SW480 (cell line): ENCODE data around the gene PDGFD.

Source experiments
- DNase-seq: peaks from one replicate; pipeline ENCODE4 v3.0.0-alpha.2; 2016; ENCODE audit warnings: low spot score

Gene PDGFD

GRCh38 chr11:104164028-104164520 is at the start of gene PDGFD:
Gene PDGFD (minus strand): TSS chr11:104164147.
- DNase-seq: no peak

- DNase-seq: no peak
Measured at GRCh38 chr11:104206936-104207335, 43.0 kb upstream of the PDGFD start.

GRCh38 chr11:104205838-104206237 is 41.9 kb upstream of the PDGFD start:
- DNase-seq: no peak

GRCh38 chr11:104200688-104201087 is 36.7 kb upstream of the PDGFD start:
- DNase-seq: no peak

- no peak for DNase-seq
Measured at GRCh38 chr11:104199053-104199452, 35.1 kb upstream of the PDGFD start.

GRCh38 chr11:104198576-104198975 is 34.6 kb upstream of the PDGFD start:
- no peak for DNase-seq

GRCh38 chr11:104191124-104191523 is 27.2 kb upstream of the PDGFD start:
- no peak for DNase-seq

GRCh38 chr11:104183593-104183992 is 19.6 kb upstream of the PDGFD start:
- no peak for DNase-seq

- DNase-seq: no peak
Measured at GRCh38 chr11:104175769-104176168, 11.8 kb upstream of the PDGFD start.

GRCh38 chr11:104169091-104169490 is 5.1 kb upstream of the PDGFD start:
- no peak for DNase-seq

GRCh38 chr11:104165014-104165413 is 1.1 kb upstream of the PDGFD start:
- DNase-seq: no peak

GRCh38 chr11:104163100-104164027 is 583 bp downstream of the PDGFD start:
- DNase-seq: no peak

- DNase-seq: no peak
Measured at GRCh38 chr11:104161751-104162450, 2.0 kb downstream of the PDGFD start.

GRCh38 chr11:104159356-104159755 is 4.6 kb downstream of the PDGFD start:
- no peak for DNase-seq

GRCh38 chr11:104155375-104155774 is 8.6 kb downstream of the PDGFD start:
- DNase-seq: no peak

GRCh38 chr11:104154296-104154695 is 9.7 kb downstream of the PDGFD start:
- DNase-seq: no peak

GRCh38 chr11:104152941-104153505 is 10.9 kb downstream of the PDGFD start:
- no peak for DNase-seq

GRCh38 chr11:104151404-104152204 is 12.3 kb downstream of the PDGFD start:
- DNase-seq: peak; percentile 8

GRCh38 chr11:104148706-104149105 is 15.2 kb downstream of the PDGFD start:
- DNase-seq: no peak

- DNase-seq: no peak
Measured at GRCh38 chr11:104148074-104148473, 15.9 kb downstream of the PDGFD start.

- DNase-seq: no peak
Measured at GRCh38 chr11:104146943-104147342, 17.0 kb downstream of the PDGFD start.

GRCh38 chr11:104146421-104146820 is 17.5 kb downstream of the PDGFD start:
- DNase-seq: no peak
